PC-9 (cell line): ENCODE data around the gene OCA2. TPM values are rescaled to one million over a fixed set of nuclear protein-coding genes. Genes with fewer than 3 reads are reported as not detected.

Experiments used
- BruUV-seq: library from RNA; stranded (reverse); fragments of 400-500 nt; replicated peaks from 2 replicates; lab custom pipeline; 2021; lab: Mats Ljungman, UMichigan
- CTCF ChIA-PET: fragments of 300-600 bp; sonication (Branson Sonifier 250); formaldehyde crosslinking; loops from one replicate; lab custom pipeline; 2022; ENCODE audit warnings: antibody characterized with exemption; lab: Charles Lee
- POLR2A ChIA-PET: fragments of 300-600 bp; sonication (Branson Sonifier 250); formaldehyde crosslinking; loops from one replicate; lab custom pipeline; 2022; ENCODE audit warnings: antibody characterized with exemption; ENCODE audit not compliant: unreplicated experiment; lab: Charles Lee
- DNase-seq, 2 experiments: peaks; one replicate each; pipeline versions ENCODE4 v3.0.0 to v3.0.0-alpha.2; 2015 to 2022; ENCODE audit warnings: mixed read lengths in 1 of 2
- H2AFZ ChIP-seq: fragments of 200-600 bp; sonication (generic); 2 replicates; pipeline ENCODE4 v1.8.1; 2017; ENCODE audit warnings: antibody characterized with exemption
- H3F3A ChIP-seq: fragments of 200-600 bp; sonication (generic); 2 replicates; pipeline ENCODE4 v1.8.1; 2017; ENCODE audit warnings: antibody characterized with exemption, mild to moderate bottlenecking, low read depth; ENCODE audit not compliant: insufficient read depth
- H3K27ac ChIP-seq: fragments of 200-600 bp; sonication (generic); 2 replicates; pipeline ENCODE4 v1.6.1; 2016; ENCODE audit warnings: mixed run types
- H3K27me3 ChIP-seq: fragments of 200-600 bp; sonication (generic); 2 replicates; pipeline ENCODE4 v1.6.1; 2016; ENCODE audit warnings: low read depth, mixed run types; ENCODE audit not compliant: insufficient read depth
- H3K36me3 ChIP-seq: fragments of 200-600 bp; sonication (generic); 2 replicates; pipeline ENCODE4 v1.6.1; 2016; ENCODE audit warnings: low read depth, mixed run types
- H3K4me1 ChIP-seq: fragments of 200-600 bp; sonication (generic); replicated peaks from 2 replicates; pipeline ENCODE4 v1.6.1; 2016; ENCODE audit warnings: mixed run types; ENCODE audit not compliant: insufficient read depth
- H3K4me2 ChIP-seq: fragments of 200-600 bp; sonication (generic); 2 replicates; pipeline ENCODE4 v1.6.1; 2017; ENCODE audit warnings: mixed run types
- H3K4me3 ChIP-seq: fragments of 200-600 bp; sonication (generic); 2 replicates; pipeline ENCODE4 v1.6.1; 2016; ENCODE audit warnings: mixed run types
- H3K79me2 ChIP-seq: fragments of 200-600 bp; sonication (generic); 2 replicates; pipeline ENCODE4 v1.6.1; 2017; ENCODE audit warnings: low read depth, mixed run types
- H3K9me2 ChIP-seq: fragments of 200-600 bp; sonication (generic); 2 replicates; pipeline ENCODE4 v1.8.1; 2017; ENCODE audit warnings: mild to moderate bottlenecking; ENCODE audit not compliant: insufficient read depth
- H3K9me3 ChIP-seq: fragments of 200-600 bp; sonication (generic); 2 replicates; pipeline ENCODE4 v1.8.1; 2016; ENCODE audit warnings: low read depth; ENCODE audit not compliant: insufficient read depth
- H4K20me1 ChIP-seq: fragments of 200-600 bp; sonication (generic); 2 replicates; pipeline ENCODE4 v1.8.1; 2017; ENCODE audit not compliant: insufficient read depth
- CTCF ChIP-seq: fragments of 200-600 bp; sonication (generic); conservative IDR thresholded peaks from 2 replicates; pipeline ENCODE4 v1.6.1; 2017; ENCODE audit warnings: mixed run types, antibody characterized with exemption, mild to moderate bottlenecking, moderate library complexity
- EZH2 ChIP-seq: fragments of 200-600 bp; sonication (generic); IDR thresholded peaks from 2 replicates; pipeline ENCODE4 v1.8.0; 2017; ENCODE audit warnings: antibody characterized with exemption, low read depth
- intact Hi-C: fragments of 100-400 bp; cut with micrococcal nuclease; formaldehyde crosslinking; loops from one replicate; pipeline ENCODE4 v1.10.0; 2022; ENCODE audit not compliant: unreplicated experiment
- total RNA-seq: library from RNA; stranded (reverse); gene quantifications from 2 replicates; pipeline ENCODE4 v1.2.3, GENCODE V29; 2021

The OCA2 gene
- total RNA-seq, 1 experiment from 2014 or later, result not detected

GRCh38 chr15:27826902-27827714 lies 272.0 kb downstream of the OCA2 start:
- peaks cover 38% of the 10 kb centered on the region for H3K27me3 ChIP-seq
- POLR2A ChIA-PET, result no interaction called here
- H3K79me2 ChIP-seq, result no peaks in the 10 kb centered on the region
- no peaks in the 10 kb centered on the region for H3K4me1 ChIP-seq
- no TSS peak for BruUV-seq
- no peak overlapping the region for H3K4me2 ChIP-seq
- H3K36me3 ChIP-seq, result no peaks in the 10 kb centered on the region
- H3K27ac ChIP-seq, result no peak overlapping the region
- no peak overlapping the region for H3K4me3 ChIP-seq
- TF ChIP-seq EZH2, result no peak
- TF ChIP-seq CTCF, result no peak
- no peak overlapping the region for H2AFZ ChIP-seq
- CTCF ChIA-PET, result no interaction called here
- DNase-seq, result no peak
- H3F3A ChIP-seq, result no peaks in the 10 kb centered on the region
- no peaks in the 10 kb centered on the region for H3K9me2 ChIP-seq
- no peaks in the 10 kb centered on the region for H4K20me1 ChIP-seq
- intact Hi-C loops, result no loop called here
- H3K9me3 ChIP-seq, result no peaks in the 10 kb centered on the region

GRCh38 chr15:27826411-27826810 lies 272.7 kb downstream of the OCA2 start:
- no peak overlapping the region for H3K4me2 ChIP-seq
- H3K4me3 ChIP-seq, result no peak overlapping the region
- H2AFZ ChIP-seq, result no peak overlapping the region
- BruUV-seq, result no TSS peak
- H3K27me3 ChIP-seq, result peaks cover 38% of the 10 kb centered on the region
- TF ChIP-seq EZH2, result no peak
- TF ChIP-seq CTCF, result no peak
- no peaks in the 10 kb centered on the region for H3K9me2 ChIP-seq
- H3F3A ChIP-seq, result no peaks in the 10 kb centered on the region
- H3K79me2 ChIP-seq, result no peaks in the 10 kb centered on the region
- H4K20me1 ChIP-seq, result no peaks in the 10 kb centered on the region
- DNase-seq, result no peak
- H3K27ac ChIP-seq, result no peak overlapping the region
- ChIA-PET POLR2A (no interaction called here), CTCF (no interaction called here)
- no peaks in the 10 kb centered on the region for H3K4me1 ChIP-seq
- no peaks in the 10 kb centered on the region for H3K36me3 ChIP-seq
- no peaks in the 10 kb centered on the region for H3K9me3 ChIP-seq
- intact Hi-C loops, result no loop called here

- H3K4me3 ChIP-seq, result no peak overlapping the region
- H3K79me2 ChIP-seq, result no peaks in the 10 kb centered on the region
- TF ChIP-seq CTCF (no peak), EZH2 (no peak)
- H3K36me3 ChIP-seq, result no peaks in the 10 kb centered on the region
- intact Hi-C loops, result no loop called here
- no peak overlapping the region for H2AFZ ChIP-seq
- DNase-seq, result no peak
- no peak overlapping the region for H3K27ac ChIP-seq
- H3K27me3 ChIP-seq, result peaks cover 35% of the 10 kb centered on the region
- no peaks in the 10 kb centered on the region for H4K20me1 ChIP-seq
- ChIA-PET CTCF (no interaction called here), POLR2A (no interaction called here)
- H3K9me3 ChIP-seq, result no peaks in the 10 kb centered on the region
- H3K4me1 ChIP-seq, result no peaks in the 10 kb centered on the region
- no peak overlapping the region for H3K4me2 ChIP-seq
- no peaks in the 10 kb centered on the region for H3F3A ChIP-seq
- no peaks in the 10 kb centered on the region for H3K9me2 ChIP-seq
- BruUV-seq, result no TSS peak
Measured at GRCh38 chr15:27824841-27825422, 274.2 kb downstream of the OCA2 start.
